H1 (cell line): ENCODE data around the gene C1orf52. TPM values are rescaled to one million over a fixed set of nuclear protein-coding genes. Genes with fewer than 3 reads are reported as not detected.

ENCODE experiments used
- CTCF ChIA-PET: fragments of 300-600 bp; sonication (Branson Sonifier 250); formaldehyde crosslinking; loops from one replicate; lab custom pipeline; 2021; ENCODE audit not compliant: partially characterized antibody; lab: Charles Lee
- POLR2A ChIA-PET: fragments of 300-600 bp; sonication (Branson Sonifier 250); formaldehyde crosslinking; loops from one replicate; lab custom pipeline; 2021; ENCODE audit warnings: inconsistent platforms; ENCODE audit not compliant: partially characterized antibody; lab: Charles Lee
- DNase-seq, 2 experiments: peaks; one replicate each; pipeline versions ENCODE4 v3.0.0 to v3.0.0-alpha.2; 2010 to 2022; ENCODE audit warnings: low spot score in 2 of 2, low read depth in 1 of 2, mixed read lengths in 1 of 2
- FAIRE-seq: peaks from 2 replicates; lab custom pipeline; 2011; peaks lifted over from hg19 to GRCh38; lab: Jason Lieb, UNC
- H2AFZ ChIP-seq: 2 replicates; pipeline ENCODE4 v1.8.1; 2012; ENCODE audit warnings: low read length, inconsistent platforms
- H2AK5ac ChIP-seq: 2 replicates; pipeline ENCODE4 v1.6.1; 2013; ENCODE audit warnings: low read depth, low read length
- H2BK120ac ChIP-seq: replicated peaks from 2 replicates; pipeline ENCODE3; 2013; ENCODE audit warnings: low read depth, low read length, inconsistent platforms
- H2BK12ac ChIP-seq: 2 replicates; pipeline ENCODE4 v1.6.1; 2013; ENCODE audit warnings: low read depth, low read length
- H2BK15ac ChIP-seq: 2 replicates; pipeline ENCODE4 v1.6.1; 2013; ENCODE audit warnings: low read length
- H2BK20ac ChIP-seq: 2 replicates; pipeline ENCODE4 v1.6.1; 2013; ENCODE audit warnings: low read length
- H2BK5ac ChIP-seq: 2 replicates; pipeline ENCODE4 v1.6.1; 2013; ENCODE audit warnings: low read depth, low read length
- H3K14ac ChIP-seq: 2 replicates; pipeline ENCODE4 v1.6.1; 2013; ENCODE audit warnings: inconsistent platforms; ENCODE audit not compliant: insufficient read length
- H3K18ac ChIP-seq: 2 replicates; pipeline ENCODE4 v1.6.1; 2013; ENCODE audit warnings: low read length; ENCODE audit errors: extremely low read depth
- H3K23ac ChIP-seq: 2 replicates; pipeline ENCODE4 v1.6.1; 2013; ENCODE audit warnings: inconsistent platforms; ENCODE audit not compliant: insufficient read length
- H3K23me2 ChIP-seq: 2 replicates; pipeline ENCODE4 v1.6.1; 2013; ENCODE audit warnings: low read depth, low read length
- H3K27ac ChIP-seq: 2 replicates; pipeline ENCODE4 v1.6.1; 2011; ENCODE audit warnings: low read depth, low read length, inconsistent platforms
- H3K27me3 ChIP-seq, 4 experiments: replicated peaks in 1 of 4; 1 replicate in 1 of 4; 2 replicates in 3 of 4; pipeline versions ENCODE4 v1.6.1 to v1.8.1; 2011 to 2013; ENCODE audit warnings: low read length in 3 of 4, mild to moderate bottlenecking in 3 of 4, inconsistent platforms in 2 of 4, mixed read lengths in 2 of 4, moderate library complexity in 1 of 4; ENCODE audit not compliant: control insufficient read depth in 3 of 4, insufficient read depth in 3 of 4; ENCODE audit errors: extremely low read depth in 1 of 4
- H3K36me3 ChIP-seq, 4 experiments: 2 replicates each; pipeline versions ENCODE4 v1.6.1 to v1.8.1; 2011 to 2013; ENCODE audit warnings: mild to moderate bottlenecking in 4 of 4, low read length in 3 of 4, moderate library complexity in 2 of 4, control low read depth in 1 of 4, inconsistent platforms in 1 of 4; ENCODE audit not compliant: insufficient read depth in 4 of 4, control insufficient read depth in 2 of 4
- H3K4ac ChIP-seq: replicated peaks from 2 replicates; pipeline ENCODE3; 2013; ENCODE audit warnings: low read length, low read depth, mixed read lengths, inconsistent platforms; ENCODE audit not compliant: insufficient read length
- H3K4me1 ChIP-seq, 4 experiments: replicated peaks in 1 of 4; 1 replicate in 1 of 4; 2 replicates in 3 of 4; pipeline versions ENCODE4 v1.6.1 to v1.8.1; 2011 to 2013; ENCODE audit warnings: low read length in 3 of 4, inconsistent platforms in 2 of 4, mixed read lengths in 1 of 4; ENCODE audit not compliant: insufficient read depth in 4 of 4, control insufficient read depth in 3 of 4
- H3K4me2 ChIP-seq, 2 experiments: 2 replicates each; pipeline versions ENCODE4 v1.6.1 to v1.8.1; 2011 to 2013; ENCODE audit warnings: low read depth in 2 of 2, low read length in 2 of 2, control low read depth in 1 of 2, inconsistent platforms in 1 of 2, mild to moderate bottlenecking in 1 of 2; ENCODE audit not compliant: insufficient read depth in 1 of 2
- H3K4me3 ChIP-seq, 4 experiments: fragments of 200-600, 300-600 bp in 1 of 4; sonication (generic), shearing (Covaris generic), sonication (Bioruptor Twin) in 1 of 4; 2 replicates each; pipeline versions ENCODE4 v1.5.1 to v1.8.1; 2011 to 2016; ENCODE audit warnings: low read length in 4 of 4, low read depth in 3 of 4, control low read depth in 2 of 4, inconsistent platforms in 2 of 4, mild to moderate bottlenecking in 2 of 4, mixed read lengths in 1 of 4, moderate library complexity in 1 of 4; ENCODE audit not compliant: insufficient read depth in 2 of 4; ENCODE audit errors: extremely low read depth in 1 of 4
- H3K56ac ChIP-seq: replicated peaks from 2 replicates; pipeline ENCODE3; 2013; ENCODE audit warnings: low read depth, mild to moderate bottlenecking, mixed read lengths, low read length, inconsistent platforms; ENCODE audit not compliant: insufficient read length
- H3K79me1 ChIP-seq: 2 replicates; pipeline ENCODE4 v1.6.1; 2013; ENCODE audit warnings: low read depth, low read length, control low read depth
- H3K79me2 ChIP-seq, 2 experiments: 2 replicates each; pipeline versions ENCODE4 v1.6.1 to v1.8.1; 2012 to 2013; ENCODE audit warnings: low read length in 2 of 2, mild to moderate bottlenecking in 2 of 2, inconsistent platforms in 1 of 2; ENCODE audit not compliant: insufficient read depth in 2 of 2, control insufficient read depth in 1 of 2
- H3K9ac ChIP-seq, 4 experiments: replicated peaks in 1 of 4; 1 replicate in 1 of 4; 2 replicates in 3 of 4; pipeline versions ENCODE4 v1.6.1 to v1.8.1; 2011 to 2013; ENCODE audit warnings: low read depth in 3 of 4, low read length in 3 of 4, control low read depth in 2 of 4, mild to moderate bottlenecking in 2 of 4, moderate library complexity in 2 of 4, inconsistent platforms in 1 of 4; ENCODE audit errors: extremely low read depth in 1 of 4
- H3K9me3 ChIP-seq, 2 experiments: 2 replicates each; pipeline versions ENCODE4 v1.6.1 to v1.8.1; 2012 to 2013; ENCODE audit warnings: mild to moderate bottlenecking in 2 of 2, moderate library complexity in 2 of 2, control low read depth in 1 of 2, inconsistent platforms in 1 of 2, low read depth in 1 of 2, low read length in 1 of 2, mixed read lengths in 1 of 2; ENCODE audit not compliant: insufficient read depth in 2 of 2
- H4K20me1 ChIP-seq, 2 experiments: replicated peaks in 1 of 2; 2 replicates each; pipeline versions ENCODE3 to v1.8.1; 2011 to 2013; ENCODE audit warnings: inconsistent platforms in 2 of 2, low read length in 2 of 2, mild to moderate bottlenecking in 1 of 2; ENCODE audit not compliant: insufficient read depth in 2 of 2, control insufficient read depth in 1 of 2
- H4K5ac ChIP-seq: 2 replicates; pipeline ENCODE4 v1.6.1; 2013; ENCODE audit warnings: low read length, low read depth, mixed read lengths, inconsistent platforms; ENCODE audit not compliant: insufficient read length
- H4K8ac ChIP-seq: 2 replicates; pipeline ENCODE4 v1.8.0; 2013; ENCODE audit warnings: mild to moderate bottlenecking, moderate library complexity, low read length, inconsistent platforms; ENCODE audit not compliant: insufficient read depth; ENCODE audit errors: extremely low read depth
- H4K91ac ChIP-seq: replicated peaks from 2 replicates; pipeline ENCODE3; 2013; ENCODE audit warnings: low read length, mixed read lengths, inconsistent platforms; ENCODE audit not compliant: insufficient read length
- KDM1A ChIP-seq: fragments of 200-600, 300-600 bp; sonication (generic); IDR thresholded peaks from 2 replicates; pipeline ENCODE4 v1.7.1; 2016; ENCODE audit warnings: mild to moderate bottlenecking, low read length, borderline replicate concordance
- KDM4A ChIP-seq: IDR thresholded peaks from one replicate; pipeline ENCODE4 v1.7.1; 2012; ENCODE audit warnings: low read depth, mild to moderate bottlenecking, moderate library complexity, low read length, inconsistent platforms; ENCODE audit not compliant: severe bottlenecking
- POLR2AphosphoS5 ChIP-seq: IDR thresholded peaks from 2 replicates; pipeline ENCODE4 v1.6.1; 2011; ENCODE audit warnings: low read depth, low read length
- WGBS, 2 experiments: shearing (Covaris generic) in 1 of 2; methylation state at CpG; one replicate each; pipeline versions ENCODE4 v1.1.6 to v1.1.7; 2013 to 2015; ENCODE audit warnings: low lambda C conversion rate in 2 of 2, mixed read lengths in 2 of 2, inconsistent platforms in 1 of 2, low coverage in 1 of 2, missing lambda C conversion rate in 1 of 2; ENCODE audit not compliant: insufficient replicate concordance in 2 of 2, insufficient coverage in 1 of 2, insufficient read length in 1 of 2; ENCODE audit errors: extremely low coverage in 1 of 2, missing lambda C conversion rate in 1 of 2; 5-methylcytosine and 5-hydroxymethylcytosine counted together
- polyA plus RNA-seq, 7 experiments: library from polyadenylated mRNA; depleted of rRNA in 3 of 7; stranded (reverse) in 5 of 7; unstranded in 2 of 7; fragments of >200 nt in 5 of 7; fragments of 200-250 nt in 2 of 7; gene quantifications; 1 replicate in 5 of 7; 2 replicates in 1 of 7; 4 replicates in 1 of 7; pipeline versions ENCODE4 v1.2.1 to v1.2.3, GENCODE V29; 2011 to 2013; ENCODE audit warnings: missing spikeins in 2 of 7, mixed read lengths in 2 of 7
- total RNA-seq: library from RNA; stranded (reverse); fragmentation: NEBNext Ultra II Directional; extraction: Animal tissue kit (Norgen Biotek cat#: 25700); gene quantifications from 2 replicates; pipeline ENCODE4 v1.2.1, GENCODE V29; 2021

Gene C1orf52
- total and polyA plus RNA-seq, 2 of the 8 experiments (the other 6 are each of a cell fraction or from before 2014, with no cell fraction given): 29.2 to 39.1 TPM

DNA sequence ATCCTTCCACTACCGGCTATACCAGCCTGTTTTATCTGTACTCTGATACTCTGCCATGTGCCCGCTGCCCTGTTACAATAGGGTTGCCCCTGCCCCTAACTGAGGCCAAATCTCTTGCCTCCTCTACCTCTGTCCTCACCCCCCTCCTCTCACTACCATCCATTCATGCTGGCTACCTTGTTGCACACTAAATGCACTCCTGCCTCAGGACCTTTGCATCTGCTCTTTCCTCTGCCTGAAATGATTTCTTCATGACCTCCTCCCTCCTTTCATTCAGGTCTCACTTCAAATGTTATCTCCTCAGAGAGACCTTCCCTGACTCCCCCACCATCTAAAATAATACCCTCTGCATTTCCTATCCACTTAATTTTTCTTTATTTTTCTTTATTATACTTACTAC, 51.0 kb downstream of the C1orf52 start:
- Histone ChIP-seq H3K56ac (no peak overlapping the region), H4K20me1 (no peaks in the 10 kb centered on the region), H3K79me2 (no peaks in the 10 kb centered on the region), H2BK12ac (no peak overlapping the region)
- TF ChIP-seq KDM1A: 0 out of 2 replicates have a peak, but pooled peaks have one; percentile 81
- TF ChIP-seq POLR2AphosphoS5: no peak
- TF ChIP-seq KDM4A: no peak
- TF ChIP-seq, all 59 proteins: peak for 1
- Histone ChIP-seq H2BK5ac (no peak overlapping the region), H2BK20ac (no peak overlapping the region), H3K79me1 (no peaks in the 10 kb centered on the region), H4K91ac (no peak overlapping the region), H3K9me3 (no peaks in the 10 kb centered on the region), H3K4me1 (no peaks in the 10 kb centered on the region; a peak in 1 of 7 replicates), H3K14ac (no peak overlapping the region), H3K36me3 (no peaks in the 10 kb centered on the region), H2AK5ac (no peak overlapping the region), H3K9ac (no peak overlapping the region), H3K4ac (no peak overlapping the region), H3K27me3 (no peaks in the 10 kb centered on the region), H3K23ac (no peak overlapping the region), H3K23me2 (no peaks in the 10 kb centered on the region), H2BK120ac (no peak overlapping the region), H2BK15ac (no peak overlapping the region), H3K18ac (no peak overlapping the region), H3K27ac (no peak overlapping the region), H4K5ac (no peak overlapping the region), H4K8ac (no peak overlapping the region), H3K4me2 (no peak overlapping the region), H2AFZ (no peak overlapping the region), H3K4me3 (no peak overlapping the region)
- CTCF ChIA-PET: no interaction called here
- POLR2A ChIA-PET: no interaction called here
- FAIRE-seq (no peak), DNase-seq (no peak)
- WGBS, 2 experiments: 91% methylated on average over 2 of the region's 2 CpGs; no CpG with 5 or more reads in 1 of the 2 experiments
